ENCODE measurements around the gene CD27. TPM values are rescaled to one million over a fixed set of nuclear protein-coding genes. Genes with fewer than 3 reads are reported as not detected.
A peak's percentile ranks its signal among the peaks of the same experiment; 100 is the strongest.

CD27 gene
- total and polyA plus RNA-seq, 2 of the 13 experiments (the other 11 are each of a cell fraction or from before 2014, with no cell fraction given): 0.12 TPM; not detected in 1

DNA sequence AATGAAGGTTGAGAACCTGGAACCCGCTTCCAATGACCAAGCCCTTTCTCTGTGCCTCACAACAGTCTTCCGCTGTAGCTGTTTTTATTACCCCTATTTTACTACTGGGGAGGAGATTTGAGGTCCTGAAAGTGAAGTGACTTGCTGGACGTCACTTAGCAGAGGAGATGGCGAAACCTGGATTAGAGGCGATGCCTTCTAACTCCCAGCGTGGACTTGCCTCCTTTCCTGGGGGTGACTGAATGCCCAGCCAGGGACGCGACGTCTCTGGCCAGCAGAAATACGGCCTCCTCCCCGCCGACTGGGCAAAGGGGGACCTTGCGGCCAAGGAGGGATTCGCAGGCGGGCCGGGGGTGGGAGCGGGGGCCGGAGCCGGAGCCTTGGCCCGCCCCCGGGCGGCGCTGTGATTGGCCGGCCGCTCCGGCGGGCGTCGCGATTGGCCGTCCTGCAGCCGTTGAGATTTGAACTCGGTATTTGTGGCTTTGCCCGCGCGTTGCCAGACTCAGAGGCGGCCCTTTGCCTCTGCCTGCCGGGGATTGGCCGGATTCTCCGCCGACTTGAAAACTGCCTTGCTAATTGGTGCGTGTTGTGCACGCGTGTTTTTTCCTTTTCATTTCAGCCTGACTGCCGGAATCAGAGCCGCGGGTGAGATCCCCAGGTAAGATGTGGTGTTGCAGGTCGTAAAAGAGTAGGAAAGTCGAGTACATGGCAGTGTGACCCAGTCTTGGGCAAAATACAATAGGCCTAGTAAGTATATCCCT is 48.9 kb downstream of the CD27 start, which contains the start of gene NCAPD2 (continued):
- TF ChIP-seq, protein P1, sequence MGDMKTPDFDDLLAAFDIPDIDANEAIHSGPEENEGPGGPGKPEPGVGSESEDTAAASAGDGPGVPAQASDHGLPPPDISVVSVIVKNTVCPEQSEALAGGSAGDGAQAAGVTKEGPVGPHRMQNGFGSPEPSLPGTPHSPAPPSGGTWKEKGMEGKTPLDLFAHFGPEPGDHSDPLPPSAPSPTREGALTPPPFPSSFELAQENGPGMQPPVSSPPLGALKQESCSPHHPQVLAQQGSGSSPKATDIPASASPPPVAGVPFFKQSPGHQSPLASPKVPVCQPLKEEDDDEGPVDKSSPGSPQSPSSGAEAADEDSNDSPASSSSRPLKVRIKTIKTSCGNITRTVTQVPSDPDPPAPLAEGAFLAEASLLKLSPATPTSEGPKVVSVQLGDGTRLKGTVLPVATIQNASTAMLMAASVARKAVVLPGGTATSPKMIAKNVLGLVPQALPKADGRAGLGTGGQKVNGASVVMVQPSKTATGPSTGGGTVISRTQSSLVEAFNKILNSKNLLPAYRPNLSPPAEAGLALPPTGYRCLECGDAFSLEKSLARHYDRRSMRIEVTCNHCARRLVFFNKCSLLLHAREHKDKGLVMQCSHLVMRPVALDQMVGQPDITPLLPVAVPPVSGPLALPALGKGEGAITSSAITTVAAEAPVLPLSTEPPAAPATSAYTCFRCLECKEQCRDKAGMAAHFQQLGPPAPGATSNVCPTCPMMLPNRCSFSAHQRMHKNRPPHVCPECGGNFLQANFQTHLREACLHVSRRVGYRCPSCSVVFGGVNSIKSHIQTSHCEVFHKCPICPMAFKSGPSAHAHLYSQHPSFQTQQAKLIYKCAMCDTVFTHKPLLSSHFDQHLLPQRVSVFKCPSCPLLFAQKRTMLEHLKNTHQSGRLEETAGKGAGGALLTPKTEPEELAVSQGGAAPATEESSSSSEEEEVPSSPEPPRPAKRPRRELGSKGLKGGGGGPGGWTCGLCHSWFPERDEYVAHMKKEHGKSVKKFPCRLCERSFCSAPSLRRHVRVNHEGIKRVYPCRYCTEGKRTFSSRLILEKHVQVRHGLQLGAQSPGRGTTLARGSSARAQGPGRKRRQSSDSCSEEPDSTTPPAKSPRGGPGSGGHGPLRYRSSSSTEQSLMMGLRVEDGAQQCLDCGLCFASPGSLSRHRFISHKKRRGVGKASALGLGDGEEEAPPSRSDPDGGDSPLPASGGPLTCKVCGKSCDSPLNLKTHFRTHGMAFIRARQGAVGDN (CRISPR knock-in tag; IDR thresholded peaks at IDR 0.05): peak; percentile 84
- TF ChIP-seq, protein P2, sequence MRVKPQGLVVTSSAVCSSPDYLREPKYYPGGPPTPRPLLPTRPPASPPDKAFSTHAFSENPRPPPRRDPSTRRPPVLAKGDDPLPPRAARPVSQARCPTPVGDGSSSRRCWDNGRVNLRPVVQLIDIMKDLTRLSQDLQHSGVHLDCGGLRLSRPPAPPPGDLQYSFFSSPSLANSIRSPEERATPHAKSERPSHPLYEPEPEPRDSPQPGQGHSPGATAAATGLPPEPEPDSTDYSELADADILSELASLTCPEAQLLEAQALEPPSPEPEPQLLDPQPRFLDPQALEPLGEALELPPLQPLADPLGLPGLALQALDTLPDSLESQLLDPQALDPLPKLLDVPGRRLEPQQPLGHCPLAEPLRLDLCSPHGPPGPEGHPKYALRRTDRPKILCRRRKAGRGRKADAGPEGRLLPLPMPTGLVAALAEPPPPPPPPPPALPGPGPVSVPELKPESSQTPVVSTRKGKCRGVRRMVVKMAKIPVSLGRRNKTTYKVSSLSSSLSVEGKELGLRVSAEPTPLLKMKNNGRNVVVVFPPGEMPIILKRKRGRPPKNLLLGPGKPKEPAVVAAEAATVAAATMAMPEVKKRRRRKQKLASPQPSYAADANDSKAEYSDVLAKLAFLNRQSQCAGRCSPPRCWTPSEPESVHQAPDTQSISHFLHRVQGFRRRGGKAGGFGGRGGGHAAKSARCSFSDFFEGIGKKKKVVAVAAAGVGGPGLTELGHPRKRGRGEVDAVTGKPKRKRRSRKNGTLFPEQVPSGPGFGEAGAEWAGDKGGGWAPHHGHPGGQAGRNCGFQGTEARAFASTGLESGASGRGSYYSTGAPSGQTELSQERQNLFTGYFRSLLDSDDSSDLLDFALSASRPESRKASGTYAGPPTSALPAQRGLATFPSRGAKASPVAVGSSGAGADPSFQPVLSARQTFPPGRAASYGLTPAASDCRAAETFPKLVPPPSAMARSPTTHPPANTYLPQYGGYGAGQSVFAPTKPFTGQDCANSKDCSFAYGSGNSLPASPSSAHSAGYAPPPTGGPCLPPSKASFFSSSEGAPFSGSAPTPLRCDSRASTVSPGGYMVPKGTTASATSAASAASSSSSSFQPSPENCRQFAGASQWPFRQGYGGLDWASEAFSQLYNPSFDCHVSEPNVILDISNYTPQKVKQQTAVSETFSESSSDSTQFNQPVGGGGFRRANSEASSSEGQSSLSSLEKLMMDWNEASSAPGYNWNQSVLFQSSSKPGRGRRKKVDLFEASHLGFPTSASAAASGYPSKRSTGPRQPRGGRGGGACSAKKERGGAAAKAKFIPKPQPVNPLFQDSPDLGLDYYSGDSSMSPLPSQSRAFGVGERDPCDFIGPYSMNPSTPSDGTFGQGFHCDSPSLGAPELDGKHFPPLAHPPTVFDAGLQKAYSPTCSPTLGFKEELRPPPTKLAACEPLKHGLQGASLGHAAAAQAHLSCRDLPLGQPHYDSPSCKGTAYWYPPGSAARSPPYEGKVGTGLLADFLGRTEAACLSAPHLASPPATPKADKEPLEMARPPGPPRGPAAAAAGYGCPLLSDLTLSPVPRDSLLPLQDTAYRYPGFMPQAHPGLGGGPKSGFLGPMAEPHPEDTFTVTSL (CRISPR knock-in tag; IDR thresholded peaks at IDR 0.05; ENCODE audit: borderline replicate concordance): 0 out of 2 replicates have a peak, but pooled peaks have one; percentile 40
- TF ChIP-seq, protein P3, sequence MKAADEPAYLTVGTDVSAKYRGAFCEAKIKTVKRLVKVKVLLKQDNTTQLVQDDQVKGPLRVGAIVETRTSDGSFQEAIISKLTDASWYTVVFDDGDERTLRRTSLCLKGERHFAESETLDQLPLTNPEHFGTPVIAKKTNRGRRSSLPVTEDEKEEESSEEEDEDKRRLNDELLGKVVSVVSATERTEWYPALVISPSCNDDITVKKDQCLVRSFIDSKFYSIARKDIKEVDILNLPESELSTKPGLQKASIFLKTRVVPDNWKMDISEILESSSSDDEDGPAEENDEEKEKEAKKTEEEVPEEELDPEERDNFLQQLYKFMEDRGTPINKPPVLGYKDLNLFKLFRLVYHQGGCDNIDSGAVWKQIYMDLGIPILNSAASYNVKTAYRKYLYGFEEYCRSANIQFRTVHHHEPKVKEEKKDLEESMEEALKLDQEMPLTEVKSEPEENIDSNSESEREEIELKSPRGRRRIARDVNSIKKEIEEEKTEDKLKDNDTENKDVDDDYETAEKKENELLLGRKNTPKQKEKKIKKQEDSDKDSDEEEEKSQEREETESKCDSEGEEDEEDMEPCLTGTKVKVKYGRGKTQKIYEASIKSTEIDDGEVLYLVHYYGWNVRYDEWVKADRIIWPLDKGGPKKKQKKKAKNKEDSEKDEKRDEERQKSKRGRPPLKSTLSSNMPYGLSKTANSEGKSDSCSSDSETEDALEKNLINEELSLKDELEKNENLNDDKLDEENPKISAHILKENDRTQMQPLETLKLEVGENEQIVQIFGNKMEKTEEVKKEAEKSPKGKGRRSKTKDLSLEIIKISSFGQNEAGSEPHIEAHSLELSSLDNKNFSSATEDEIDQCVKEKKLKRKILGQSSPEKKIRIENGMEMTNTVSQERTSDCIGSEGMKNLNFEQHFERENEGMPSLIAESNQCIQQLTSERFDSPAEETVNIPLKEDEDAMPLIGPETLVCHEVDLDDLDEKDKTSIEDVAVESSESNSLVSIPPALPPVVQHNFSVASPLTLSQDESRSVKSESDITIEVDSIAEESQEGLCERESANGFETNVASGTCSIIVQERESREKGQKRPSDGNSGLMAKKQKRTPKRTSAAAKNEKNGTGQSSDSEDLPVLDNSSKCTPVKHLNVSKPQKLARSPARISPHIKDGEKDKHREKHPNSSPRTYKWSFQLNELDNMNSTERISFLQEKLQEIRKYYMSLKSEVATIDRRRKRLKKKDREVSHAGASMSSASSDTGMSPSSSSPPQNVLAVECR (CRISPR knock-in tag; IDR thresholded peaks at IDR 0.05; ENCODE audit: borderline replicate concordance): peak; percentile 79
- TF ChIP-seq, protein P4, sequence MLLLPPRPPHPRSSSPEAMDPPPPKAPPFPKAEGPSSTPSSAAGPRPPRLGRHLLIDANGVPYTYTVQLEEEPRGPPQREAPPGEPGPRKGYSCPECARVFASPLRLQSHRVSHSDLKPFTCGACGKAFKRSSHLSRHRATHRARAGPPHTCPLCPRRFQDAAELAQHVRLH (CRISPR knock-in tag; IDR thresholded peaks at IDR 0.05; ENCODE audit: borderline replicate concordance, low read depth): peak; percentile 51; the same call in 1 of the 2 replicates
- TF ChIP-seq ZNF382 (CRISPR knock-in tag; IDR thresholded peaks at IDR 0.05; ENCODE audit: borderline replicate concordance) (no peak), GFI1 (CRISPR knock-in tag; IDR thresholded peaks at IDR 0.05; ENCODE audit: borderline replicate concordance) (0 out of 2 replicates have a peak, but pooled peaks have one; percentile 33), ZNF232 (CRISPR knock-in tag; IDR thresholded peaks at IDR 0.05; ENCODE audit: borderline replicate concordance) (no peak), ZNF776 (CRISPR knock-in tag; IDR thresholded peaks at IDR 0.05) (no peak), MED13 (CRISPR knock-in tag; IDR thresholded peaks at IDR 0.05) (0 out of 2 replicates have a peak, but pooled peaks have one; percentile 14)
- TF ChIP-seq, protein P5, sequence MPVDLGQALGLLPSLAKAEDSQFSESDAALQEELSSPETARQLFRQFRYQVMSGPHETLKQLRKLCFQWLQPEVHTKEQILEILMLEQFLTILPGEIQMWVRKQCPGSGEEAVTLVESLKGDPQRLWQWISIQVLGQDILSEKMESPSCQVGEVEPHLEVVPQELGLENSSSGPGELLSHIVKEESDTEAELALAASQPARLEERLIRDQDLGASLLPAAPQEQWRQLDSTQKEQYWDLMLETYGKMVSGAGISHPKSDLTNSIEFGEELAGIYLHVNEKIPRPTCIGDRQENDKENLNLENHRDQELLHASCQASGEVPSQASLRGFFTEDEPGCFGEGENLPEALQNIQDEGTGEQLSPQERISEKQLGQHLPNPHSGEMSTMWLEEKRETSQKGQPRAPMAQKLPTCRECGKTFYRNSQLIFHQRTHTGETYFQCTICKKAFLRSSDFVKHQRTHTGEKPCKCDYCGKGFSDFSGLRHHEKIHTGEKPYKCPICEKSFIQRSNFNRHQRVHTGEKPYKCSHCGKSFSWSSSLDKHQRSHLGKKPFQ (CRISPR knock-in tag; IDR thresholded peaks at IDR 0.05; ENCODE audit: insufficient replicate concordance): peak; percentile 71
